ENCODE measurements around the gene PECR. TPM values are rescaled to one million over a fixed set of nuclear protein-coding genes. Genes with fewer than 3 reads are reported as not detected.

The PECR gene
- total and polyA plus RNA-seq, 8 donors = 3.8 to 7.5 (median 4.8) TPM

- peaks cover 2 to 43% (median 31%) of the 10 kb centered on the region in 3 donors for H3K36me3 ChIP-seq
- DNase-seq (no peak), FAIRE-seq (no peak), ATAC-seq (no peak)
- no peaks in the 10 kb centered on the region for H3K27me3 ChIP-seq
- no peak for TF ChIP-seq CTCF (IDR thresholded peaks at IDR 0.05)
- 89 to 92% methylated on average over 3 of the region's 3 CpGs for WGBS, 2 donors
- no peak overlapping the region for H3K27ac ChIP-seq
- H3K4me3 ChIP-seq = no peak overlapping the region
- intact Hi-C loops (cut with DNase I) = no loop called here
- no peaks in the 10 kb centered on the region for H3K9me3 ChIP-seq
- H3K4me1 ChIP-seq = peaks cover 0 to 10% (median 6%) of the 10 kb centered on the region in 3 donors
Observed at GRCh38 chr2:216119986-216120385, 38.4 kb upstream of the PECR start.

GRCh38 chr2:216119146-216119545 lies 37.5 kb upstream of the PECR start:
- Histone ChIP-seq H3K27ac (no peak overlapping the region), H3K36me3 (peaks cover 2 to 34% (median 26%) of the 10 kb centered on the region in 3 donors), H3K4me1 (peaks cover 0 to 10% (median 10%) of the 10 kb centered on the region in 3 donors), H3K9me3 (no peaks in the 10 kb centered on the region), H3K27me3 (no peaks in the 10 kb centered on the region), H3K4me3 (no peak overlapping the region)
- WGBS, 2 donors = 70 to 72% methylated on average over 2 of the region's 2 CpGs
- ATAC-seq (no peak), FAIRE-seq (no peak), DNase-seq (no peak)
- TF ChIP-seq CTCF (IDR thresholded peaks at IDR 0.05) = no peak
- intact Hi-C loops (cut with DNase I) = no loop called here

GRCh38 chr2:216118474-216118873 lies 36.9 kb upstream of the PECR start:
- no peaks in the 10 kb centered on the region for H3K27me3 ChIP-seq
- peaks cover 2 to 35% (median 24%) of the 10 kb centered on the region in 3 donors for H3K36me3 ChIP-seq
- H3K27ac ChIP-seq = no peak overlapping the region
- peaks cover 0 to 14% (median 10%) of the 10 kb centered on the region in 3 donors for H3K4me1 ChIP-seq
- no peak for FAIRE-seq
- no peak for DNase-seq
- no peak for TF ChIP-seq CTCF (IDR thresholded peaks at IDR 0.05)
- WGBS, 2 donors = 91 to 93% methylated on average over 1 of the region's 1 CpG
- H3K4me3 ChIP-seq = no peak overlapping the region
- ATAC-seq = no peak
- intact Hi-C loops (cut with DNase I) = no loop called here
- H3K9me3 ChIP-seq = no peaks in the 10 kb centered on the region

- peaks cover 2 to 39% (median 23%) of the 10 kb centered on the region in 3 donors for H3K36me3 ChIP-seq
- H3K9me3 ChIP-seq = no peaks in the 10 kb centered on the region
- no peak for FAIRE-seq
- WGBS, 2 donors = 81 to 85% methylated on average over 4 of the region's 4 CpGs
- no peak for DNase-seq
- H3K27me3 ChIP-seq = no peaks in the 10 kb centered on the region
- H3K4me1 ChIP-seq = peaks cover 0 to 14% (median 6%) of the 10 kb centered on the region in 3 donors
- H3K4me3 ChIP-seq = no peak overlapping the region
- intact Hi-C loops (cut with DNase I) = no loop called here
- H3K27ac ChIP-seq = no peak overlapping the region
- ATAC-seq = no peak
- no peak for TF ChIP-seq CTCF (IDR thresholded peaks at IDR 0.05)
Observed at GRCh38 chr2:216117561-216118340, 36.1 kb upstream of the PECR start.

- 97 to 100% methylated on average over 1 of the region's 1 CpG for WGBS, 2 donors
- H3K9me3 ChIP-seq = no peaks in the 10 kb centered on the region
- ATAC-seq (no peak), FAIRE-seq (no peak), DNase-seq (no peak)
- intact Hi-C loops (cut with DNase I) = no loop called here
- H3K27ac ChIP-seq = no peak overlapping the region
- H3K36me3 ChIP-seq = peaks cover 2 to 25% (median 23%) of the 10 kb centered on the region in 3 donors
- no peak for TF ChIP-seq CTCF (IDR thresholded peaks at IDR 0.05)
- H3K4me3 ChIP-seq = no peak overlapping the region
- no peaks in the 10 kb centered on the region for H3K27me3 ChIP-seq
- H3K4me1 ChIP-seq = peaks cover 0 to 17% (median 11%) of the 10 kb centered on the region in 3 donors
Observed at GRCh38 chr2:216116418-216116817, 34.8 kb upstream of the PECR start.

Measured in pancreas (tissue), 10 donors.